DOHH2 (cell line): ENCODE results near the gene RAB17.

Experiments
- H3F3A ChIP-seq: fragments of 200-600 bp; sonication (generic), shearing (Covaris generic); 2 replicates; pipeline ENCODE4 v1.6.0; 2016; ENCODE audit warnings: antibody characterized with exemption, mild to moderate bottlenecking; ENCODE audit not compliant: control insufficient read depth, insufficient read depth
- H3K27ac ChIP-seq: fragments of 200-600 bp; sonication (generic); 2 replicates; pipeline ENCODE4 v1.5.1; 2014; ENCODE audit warnings: low read depth, mild to moderate bottlenecking, low read length, moderate library complexity
- H3K27me3 ChIP-seq: fragments of 200-600 bp; sonication (generic); 2 replicates; pipeline ENCODE4 v1.6.1; 2014; ENCODE audit warnings: mild to moderate bottlenecking, low read length, mixed read lengths; ENCODE audit not compliant: control insufficient read depth
- H3K36me3 ChIP-seq: fragments of 200-600 bp; sonication (generic); 2 replicates; pipeline ENCODE4 v1.6.1; 2014; ENCODE audit warnings: mild to moderate bottlenecking, low read length, moderate library complexity, mixed read lengths; ENCODE audit not compliant: control insufficient read depth
- H3K4me1 ChIP-seq: fragments of 200-600 bp; sonication (generic); 2 replicates; pipeline ENCODE4 v1.6.1; 2014; ENCODE audit warnings: mild to moderate bottlenecking, low read length, mixed read lengths; ENCODE audit not compliant: control insufficient read depth
- H3K4me2 ChIP-seq: fragments of 200-600 bp; sonication (generic); 2 replicates; pipeline ENCODE4 v1.6.0; 2014; ENCODE audit warnings: mild to moderate bottlenecking, low read length, moderate library complexity
- H3K4me3 ChIP-seq: fragments of 200-600 bp; sonication (generic); 2 replicates; pipeline ENCODE4 v1.5.1; 2014; ENCODE audit warnings: mild to moderate bottlenecking, low read length, mixed read lengths
- H3K79me2 ChIP-seq: fragments of 200-600 bp; sonication (generic); 2 replicates; pipeline ENCODE4 v1.6.1; 2014; ENCODE audit warnings: mild to moderate bottlenecking, low read length, mixed read lengths; ENCODE audit not compliant: control insufficient read depth
- H3K9me2 ChIP-seq: fragments of 200-600 bp; sonication (generic); replicated peaks from 2 replicates; pipeline ENCODE4 v1.6.1; 2014; ENCODE audit warnings: mild to moderate bottlenecking, low read length, mixed read lengths; ENCODE audit not compliant: control insufficient read depth
- H3K9me3 ChIP-seq: fragments of 200-600 bp; sonication (generic); 2 replicates; pipeline ENCODE4 v1.6.1; 2014; ENCODE audit warnings: antibody characterized with exemption, low read length, mixed read lengths; ENCODE audit not compliant: control insufficient read depth, insufficient read depth
- H4K20me1 ChIP-seq: fragments of 200-600 bp; sonication (generic); 2 replicates; pipeline ENCODE4 v1.6.0; 2014; ENCODE audit warnings: low read depth, mild to moderate bottlenecking, antibody characterized with exemption, low read length, moderate library complexity; ENCODE audit not compliant: control insufficient read depth, insufficient read depth
- CTCF ChIP-seq: fragments of 200-600 bp; sonication (generic); IDR thresholded peaks from one replicate; pipeline ENCODE4 v1.5.1; 2014; ENCODE audit warnings: antibody characterized with exemption, mild to moderate bottlenecking, low read depth, low read length; ENCODE audit not compliant: poor library complexity, severe bottlenecking
- EZH2phosphoT487 ChIP-seq: fragments of 200-600 bp; sonication (generic); IDR thresholded peaks from 2 replicates; pipeline ENCODE4 v1.6.1; 2017; ENCODE audit warnings: borderline replicate concordance, mild to moderate bottlenecking, antibody characterized with exemption, low read length, moderate library complexity, mixed read lengths

Gene RAB17

GRCh38 chr2:237549216-237549615 is 41.3 kb downstream of the RAB17 start:
- no peak overlapping the region for H3K4me2 ChIP-seq
- 0 out of 2 replicates have a peak, but pooled peaks cover 4% of the 10 kb centered on the region for H3K4me1 ChIP-seq
- no peaks in the 10 kb centered on the region; the same call in 1 of the 2 replicates for H3K9me3 ChIP-seq
- H3K27me3 ChIP-seq = 0 out of 2 replicates have a peak, but pooled peaks cover 3% of the 10 kb centered on the region
- no peak overlapping the region for H3K4me3 ChIP-seq
- no peak overlapping the region for H3K27ac ChIP-seq
- H3F3A ChIP-seq = no peaks in the 10 kb centered on the region
- TF ChIP-seq CTCF (no peak), EZH2phosphoT487 (no peak)
- H3K9me2 ChIP-seq = no peaks in the 10 kb centered on the region
- no peaks in the 10 kb centered on the region for H3K79me2 ChIP-seq
- no peaks in the 10 kb centered on the region for H4K20me1 ChIP-seq
- H3K36me3 ChIP-seq = no peaks in the 10 kb centered on the region

GRCh38 chr2:237547841-237548416 is 42.6 kb downstream of the RAB17 start:
- Histone ChIP-seq H3K79me2 (no peaks in the 10 kb centered on the region), H3F3A (no peaks in the 10 kb centered on the region), H3K4me1 (0 out of 2 replicates have a peak, but pooled peaks cover 4% of the 10 kb centered on the region), H3K27me3 (0 out of 2 replicates have a peak, but pooled peaks cover 3% of the 10 kb centered on the region), H3K4me3 (no peak overlapping the region), H3K4me2 (no peak overlapping the region), H3K27ac (no peak overlapping the region), H3K9me3 (no peaks in the 10 kb centered on the region), H4K20me1 (no peaks in the 10 kb centered on the region), H3K36me3 (no peaks in the 10 kb centered on the region), H3K9me2 (no peaks in the 10 kb centered on the region)
- TF ChIP-seq EZH2phosphoT487 = no peak
- TF ChIP-seq CTCF = no peak

GRCh38 chr2:237546876-237547395 is 43.6 kb downstream of the RAB17 start:
- H3K4me2 ChIP-seq = no peak overlapping the region
- no peak overlapping the region for H3K4me3 ChIP-seq
- H3K4me1 ChIP-seq = 0 out of 2 replicates have a peak, but pooled peaks cover 4% of the 10 kb centered on the region
- 0 out of 2 replicates have a peak, but pooled peaks cover 3% of the 10 kb centered on the region for H3K27me3 ChIP-seq
- no peaks in the 10 kb centered on the region for H3K36me3 ChIP-seq
- H4K20me1 ChIP-seq = no peaks in the 10 kb centered on the region
- no peaks in the 10 kb centered on the region for H3K79me2 ChIP-seq
- no peak overlapping the region for H3K27ac ChIP-seq
- no peaks in the 10 kb centered on the region for H3F3A ChIP-seq
- no peaks in the 10 kb centered on the region for H3K9me3 ChIP-seq
- no peak for TF ChIP-seq CTCF
- no peak for TF ChIP-seq EZH2phosphoT487
- H3K9me2 ChIP-seq = no peaks in the 10 kb centered on the region
